ENCODE data around the gene INO80D. TPM values are rescaled to one million over a fixed set of nuclear protein-coding genes. Genes with fewer than 3 reads are reported as not detected.

Gene INO80D
- total RNA-seq, 2 donors from 2014 or later = 27.6 to 35.2 TPM

DNA sequence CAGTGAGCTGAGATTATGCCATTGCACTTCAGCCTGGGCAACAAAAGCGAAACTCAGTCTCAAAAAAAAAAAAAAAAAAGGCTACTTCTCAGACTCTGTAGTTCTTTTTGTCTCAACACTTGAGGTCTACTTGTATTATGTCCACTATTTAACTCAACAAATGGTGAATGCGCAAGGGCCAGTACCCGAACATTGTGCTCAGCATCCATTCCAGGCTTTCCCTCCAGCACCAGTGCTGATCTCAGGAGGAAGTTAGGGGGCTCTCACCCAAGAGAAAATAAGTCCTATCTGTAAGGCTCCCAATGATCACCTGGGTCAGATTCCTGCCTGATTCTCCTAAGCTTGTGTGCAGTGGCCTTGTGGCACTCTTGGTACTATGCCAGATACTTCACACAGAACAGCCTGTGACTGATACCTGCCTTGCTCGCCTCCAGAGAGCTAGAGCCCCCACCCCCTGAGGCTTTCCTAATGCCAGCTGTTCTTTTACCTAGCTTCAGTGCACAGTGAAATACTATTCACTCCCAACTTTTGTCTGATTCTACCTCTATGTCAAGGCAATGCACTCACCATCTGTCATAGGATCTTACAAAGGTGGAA is 74.9 kb downstream of the INO80D start:
- no peak overlapping the region for H3K27ac ChIP-seq (ENCODE audit: low read depth, low read length)

GRCh38 chr2:206004004-206004693 is 81.8 kb downstream of the INO80D start:
- 87 to 92% methylated on average over 6 to 8 of the region's 8 CpGs for WGBS, 2 experiments (ENCODE audit: insufficient coverage in 1 of 2, insufficient read length in 1 of 2)
- Mint-ChIP-seq H3K4me3 (no peak overlapping the region), H3K27me3 (ENCODE audit: insufficient read depth) (no peaks in the 10 kb centered on the region), H3K4me1 (peaks cover 4% of the 10 kb centered on the region), H3K27ac (peak overlapping the region; percentile 83), H3K9me3 (no peaks in the 10 kb centered on the region), H3K36me3 (ENCODE audit: low read depth) (peaks cover 53% of the 10 kb centered on the region)
- Histone ChIP-seq H3K9me3 (ENCODE audit: control insufficient read depth, low read length) (no peaks in the 10 kb centered on the region), H3K4me3 (ENCODE audit: low read length) (no peak overlapping the region), H3K27me3 (ENCODE audit: control insufficient read depth, insufficient read depth, low read length, poor library complexity, severe bottlenecking) (no peaks in the 10 kb centered on the region), H3K4me1 (ENCODE audit: control insufficient read depth, insufficient read depth, low read length) (no peaks in the 10 kb centered on the region), H3K36me3 (ENCODE audit: control insufficient read depth, insufficient read depth, low read length) (peaks cover 92% of the 10 kb centered on the region), H3K9ac (ENCODE audit: extremely low read depth, low read length, poor library complexity, severe bottlenecking) (no peak overlapping the region), H3K27ac (ENCODE audit: low read depth, low read length) (no peak overlapping the region)
- DNase-seq = peak; percentile 91
- TF ChIP-seq, protein P1, sequence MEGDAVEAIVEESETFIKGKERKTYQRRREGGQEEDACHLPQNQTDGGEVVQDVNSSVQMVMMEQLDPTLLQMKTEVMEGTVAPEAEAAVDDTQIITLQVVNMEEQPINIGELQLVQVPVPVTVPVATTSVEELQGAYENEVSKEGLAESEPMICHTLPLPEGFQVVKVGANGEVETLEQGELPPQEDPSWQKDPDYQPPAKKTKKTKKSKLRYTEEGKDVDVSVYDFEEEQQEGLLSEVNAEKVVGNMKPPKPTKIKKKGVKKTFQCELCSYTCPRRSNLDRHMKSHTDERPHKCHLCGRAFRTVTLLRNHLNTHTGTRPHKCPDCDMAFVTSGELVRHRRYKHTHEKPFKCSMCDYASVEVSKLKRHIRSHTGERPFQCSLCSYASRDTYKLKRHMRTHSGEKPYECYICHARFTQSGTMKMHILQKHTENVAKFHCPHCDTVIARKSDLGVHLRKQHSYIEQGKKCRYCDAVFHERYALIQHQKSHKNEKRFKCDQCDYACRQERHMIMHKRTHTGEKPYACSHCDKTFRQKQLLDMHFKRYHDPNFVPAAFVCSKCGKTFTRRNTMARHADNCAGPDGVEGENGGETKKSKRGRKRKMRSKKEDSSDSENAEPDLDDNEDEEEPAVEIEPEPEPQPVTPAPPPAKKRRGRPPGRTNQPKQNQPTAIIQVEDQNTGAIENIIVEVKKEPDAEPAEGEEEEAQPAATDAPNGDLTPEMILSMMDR (conservative IDR thresholded peaks at IDR 0.05) = peak; percentile 89

More for the DNA sequence above, 74.9 kb downstream of the INO80D start:
- 95 to 96% methylated on average over 4 of the region's 4 CpGs for WGBS, 2 experiments (ENCODE audit: insufficient coverage in 1 of 2, insufficient read length in 1 of 2)
- H3K4me1 ChIP-seq (ENCODE audit: control insufficient read depth, insufficient read depth, low read length) = no peaks in the 10 kb centered on the region
- peaks cover 14% of the 10 kb centered on the region for H3K9me3 ChIP-seq (ENCODE audit: control insufficient read depth, low read length)
- no peak overlapping the region for H3K9ac ChIP-seq (ENCODE audit: extremely low read depth, low read length, poor library complexity, severe bottlenecking)
- no peak overlapping the region for H3K4me3 ChIP-seq (ENCODE audit: low read length)
- H3K4me1 Mint-ChIP-seq = no peaks in the 10 kb centered on the region
- peak overlapping the region; percentile 49 for H3K27ac Mint-ChIP-seq
- no peaks in the 10 kb centered on the region for H3K27me3 Mint-ChIP-seq (ENCODE audit: insufficient read depth)
- TF ChIP-seq, protein P1 (conservative IDR thresholded peaks at IDR 0.05) = no peak
- H3K9me3 Mint-ChIP-seq = peaks cover 20% of the 10 kb centered on the region
- peaks cover 90% of the 10 kb centered on the region for H3K36me3 ChIP-seq (ENCODE audit: control insufficient read depth, insufficient read depth, low read length)
- no peaks in the 10 kb centered on the region for H3K27me3 ChIP-seq (ENCODE audit: control insufficient read depth, insufficient read depth, low read length, poor library complexity, severe bottlenecking)
- H3K36me3 Mint-ChIP-seq (ENCODE audit: low read depth) = peaks cover 75% of the 10 kb centered on the region
- H3K4me3 Mint-ChIP-seq = no peak overlapping the region
- no peak for DNase-seq

DNA sequence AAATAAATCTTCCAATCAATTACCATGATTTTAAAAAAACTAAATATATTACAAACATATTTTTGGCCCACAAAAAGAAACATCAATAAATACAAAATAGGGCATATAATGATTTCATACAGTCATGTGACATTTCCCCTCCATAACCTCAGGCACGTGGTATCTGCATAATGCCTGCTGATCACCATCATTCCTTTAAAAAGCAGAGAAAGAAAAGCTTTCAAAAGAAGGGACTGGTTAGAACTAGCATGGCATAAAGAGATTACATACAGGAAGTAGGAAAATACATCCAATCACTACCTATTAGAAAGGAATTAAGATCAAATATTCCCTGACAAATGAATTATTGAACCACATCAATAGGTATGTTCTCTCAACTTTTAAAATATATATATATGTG is 83.5 kb downstream of the INO80D start:
- Histone ChIP-seq H3K27me3 (ENCODE audit: control insufficient read depth, insufficient read depth, low read length, poor library complexity, severe bottlenecking) (no peaks in the 10 kb centered on the region), H3K36me3 (ENCODE audit: control insufficient read depth, insufficient read depth, low read length) (peaks cover 93% of the 10 kb centered on the region), H3K27ac (ENCODE audit: low read depth, low read length) (no peak overlapping the region), H3K4me3 (ENCODE audit: low read length) (no peak overlapping the region), H3K9me3 (ENCODE audit: control insufficient read depth, low read length) (no peaks in the 10 kb centered on the region), H3K9ac (ENCODE audit: extremely low read depth, low read length, poor library complexity, severe bottlenecking) (no peak overlapping the region), H3K4me1 (ENCODE audit: control insufficient read depth, insufficient read depth, low read length) (no peaks in the 10 kb centered on the region)
- peaks cover 49% of the 10 kb centered on the region for H3K36me3 Mint-ChIP-seq (ENCODE audit: low read depth)
- H3K27ac Mint-ChIP-seq = no peak overlapping the region
- DNase-seq = no peak
- H3K4me1 Mint-ChIP-seq = peaks cover 4% of the 10 kb centered on the region
- no peaks in the 10 kb centered on the region for H3K27me3 Mint-ChIP-seq (ENCODE audit: insufficient read depth)
- no peaks in the 10 kb centered on the region for H3K9me3 Mint-ChIP-seq
- WGBS, 2 experiments (ENCODE audit: insufficient coverage in 1 of 2, insufficient read length in 1 of 2) = 100% methylated on average over 1 of the region's 1 CpG
- H3K4me3 Mint-ChIP-seq = no peak overlapping the region
- TF ChIP-seq, protein P1 (conservative IDR thresholded peaks at IDR 0.05) = no peak
